Epithelial cell of proximal tubule (primary cell): Measurements from ENCODE around the gene ADCY2. TPM values are rescaled to one million over a fixed set of nuclear protein-coding genes. Genes with fewer than 3 reads are reported as not detected.

Experiments used
- DNase-seq: peaks from one replicate; pipeline ENCODE4 v3.0.0-alpha.2; 2011; ENCODE audit warnings: low read depth
- H3K4me3 ChIP-seq: 2 replicates; pipeline ENCODE4 v1.5.1; 2011; ENCODE audit warnings: low read depth, mild to moderate bottlenecking, low read length
- CTCF ChIP-seq: conservative IDR thresholded peaks from 2 replicates; pipeline ENCODE4 v1.5.1; 2012; ENCODE audit warnings: low read depth, mild to moderate bottlenecking, low read length
- total RNA-seq: library from RNA; depleted of rRNA; stranded (reverse); fragments of >200 nt; gene quantifications from 2 replicates; pipeline ENCODE4 v1.2.3, GENCODE V29; 2015

Gene ADCY2
- total RNA-seq, 1 donor from 2014 or later = 0.12 TPM

- TF ChIP-seq CTCF = peak; percentile 64
- no peak for DNase-seq
- no peak overlapping the region for H3K4me3 ChIP-seq
These were observed 197.0 kb downstream of the ADCY2 start for GRCh38 chr5:7592910-7593309.

GRCh38 chr5:7597059-7597642 lies 201.2 kb downstream of the ADCY2 start:
- TF ChIP-seq CTCF = no peak
- H3K4me3 ChIP-seq = no peak overlapping the region
- no peak for DNase-seq

- no peak for TF ChIP-seq CTCF
- DNase-seq = no peak
- H3K4me3 ChIP-seq = no peak overlapping the region
These were observed 211.0 kb downstream of the ADCY2 start for GRCh38 chr5:7606840-7607465.

- H3K4me3 ChIP-seq = no peak overlapping the region
- TF ChIP-seq CTCF = no peak
These were observed 212.8 kb downstream of the ADCY2 start for GRCh38 chr5:7608772-7609171.

GRCh38 chr5:7609726-7610125 lies 213.8 kb downstream of the ADCY2 start:
- H3K4me3 ChIP-seq = no peak overlapping the region
- TF ChIP-seq CTCF = no peak
- DNase-seq = no peak

More at GRCh38 chr5:7608772-7609171, 212.8 kb downstream of the ADCY2 start:
- no peak for DNase-seq

- TF ChIP-seq CTCF = no peak
- H3K4me3 ChIP-seq = no peak overlapping the region
- no peak for DNase-seq
These were observed 214.7 kb downstream of the ADCY2 start for GRCh38 chr5:7610531-7611177.
